GM12873 (cell line): ENCODE measurements around the gene SELENOM.

Experiments
- CTCF ChIP-seq: IDR thresholded peaks from 2 replicates; pipeline ENCODE4 v1.5.1; 2012; ENCODE audit warnings: low read depth, mild to moderate bottlenecking, moderate library complexity, low read length, control low read depth; ENCODE audit not compliant: insufficient read depth; ENCODE audit errors: missing control alignments

SELENOM gene

GRCh38 chr22:31148488-31148887, 41.1 kb upstream of the SELENOM start:
- no peak for TF ChIP-seq CTCF

DNA sequence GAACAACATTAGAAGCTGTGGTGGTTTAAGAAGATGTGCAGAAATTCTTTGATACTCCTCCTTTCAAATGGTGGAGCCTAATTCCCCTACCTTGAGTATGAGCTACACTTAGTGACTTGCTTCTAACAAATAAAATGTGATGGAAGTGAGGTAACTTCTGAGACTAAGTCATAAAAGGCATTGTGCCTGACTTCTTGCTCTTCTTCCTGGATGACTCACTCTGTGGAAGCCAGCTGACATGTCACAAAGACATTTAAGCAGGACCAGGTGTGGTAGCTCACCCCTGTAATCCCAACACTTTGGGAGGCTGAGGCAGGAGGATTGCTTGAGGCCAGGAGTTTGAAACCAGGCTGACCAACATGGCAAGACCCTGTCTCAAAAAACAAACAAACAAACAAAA, 36.9 kb upstream of the SELENOM start:
- TF ChIP-seq CTCF: no peak

DNA sequence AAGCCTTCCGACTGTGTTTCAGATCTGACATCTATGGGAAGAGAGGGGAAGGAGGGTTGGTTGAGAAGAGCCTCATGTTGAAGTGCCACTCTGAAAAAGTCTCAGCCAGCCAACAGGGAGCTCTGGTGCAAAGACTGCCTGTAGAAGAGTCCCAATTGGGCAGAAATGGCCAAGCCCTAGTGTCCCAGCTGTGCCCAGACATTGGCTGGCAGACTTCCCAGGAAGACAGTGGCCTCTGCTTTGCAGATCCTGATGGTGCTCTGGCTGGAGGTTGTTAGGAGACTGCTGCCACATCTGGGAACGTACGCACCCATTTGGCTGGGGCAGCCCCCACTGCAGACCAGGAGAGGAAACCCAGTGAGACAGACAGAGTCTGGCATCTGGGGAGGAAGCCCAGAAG, 36.2 kb upstream of the SELENOM start:
- no peak for TF ChIP-seq CTCF

DNA sequence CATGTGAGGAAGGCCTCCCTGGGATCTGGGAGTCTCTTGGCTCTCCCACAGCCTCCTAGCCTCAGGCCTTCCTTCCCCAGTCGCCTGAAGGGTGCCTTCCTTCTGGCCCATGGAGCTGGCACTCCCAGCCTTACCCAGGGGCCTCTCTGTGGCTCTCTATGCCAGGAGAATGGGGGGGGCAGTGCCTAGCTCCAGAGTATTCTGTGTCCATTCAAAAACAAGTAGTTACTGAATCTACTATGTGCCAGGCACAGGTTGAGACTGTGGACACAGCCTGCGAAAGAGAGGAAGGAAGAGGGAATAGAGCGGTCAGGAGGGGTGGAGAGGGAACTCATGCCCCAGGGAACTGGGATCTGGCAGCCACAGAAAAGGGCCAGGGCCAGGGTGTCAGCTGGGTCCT, 35.7 kb upstream of the SELENOM start:
- TF ChIP-seq CTCF: no peak

DNA sequence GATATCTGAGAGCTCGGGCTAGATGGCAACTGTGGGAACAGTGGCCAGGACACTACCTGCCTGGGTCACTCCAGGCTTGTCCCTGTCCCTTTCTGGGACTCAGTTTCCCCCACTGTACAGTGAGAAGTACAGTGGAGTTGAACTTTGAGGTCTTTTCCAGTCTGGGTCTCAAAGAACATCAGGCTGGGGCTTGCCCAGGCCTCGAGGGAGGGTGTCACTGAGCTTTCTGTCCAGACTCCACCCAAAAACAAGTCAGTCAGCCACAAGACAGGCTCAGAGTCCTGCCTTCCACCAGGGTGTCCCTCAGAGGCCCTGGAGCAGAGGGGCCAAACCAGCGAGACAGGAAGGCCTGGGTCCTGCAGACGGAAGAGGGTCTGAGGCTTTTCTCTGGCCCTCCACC, 34.9 kb upstream of the SELENOM start:
- TF ChIP-seq CTCF: no peak

DNA sequence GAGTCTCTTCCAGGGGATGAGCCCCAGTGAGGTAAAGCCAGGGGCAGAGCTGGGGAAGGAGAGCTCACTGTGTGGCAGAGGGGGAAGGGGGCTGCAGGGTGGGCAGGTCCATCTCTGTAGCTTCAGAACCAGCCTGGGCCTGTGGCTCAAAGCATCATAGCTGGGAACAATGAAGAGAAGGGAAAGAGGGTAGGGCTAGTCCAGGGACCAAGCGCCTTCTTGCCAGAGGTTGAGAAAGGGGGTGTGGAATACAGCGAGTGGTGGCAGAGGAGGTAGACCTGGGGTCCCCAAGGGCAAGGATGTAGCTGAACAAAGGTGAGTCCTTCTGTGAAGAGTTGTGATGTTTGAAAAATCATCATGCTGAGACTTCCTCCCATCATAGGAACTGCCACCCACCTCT, 34.2 kb upstream of the SELENOM start:
- no peak for TF ChIP-seq CTCF

- TF ChIP-seq CTCF: no peak
Observed at GRCh38 chr22:31140746-31141145, 33.4 kb upstream of the SELENOM start.
